HEK293T (cell line): ENCODE results near the gene POFUT1.

ENCODE experiments used
- ARNT ChIP-seq: fragments of 450-650 bp; IDR thresholded peaks from 2 replicates; pipeline ENCODE4 v1.6.1; 2017; ENCODE audit warnings: mild to moderate bottlenecking
- BHLHE40 ChIP-seq: fragments of 450-650 bp; IDR thresholded peaks from 2 replicates; pipeline ENCODE4 v1.6.1; 2016; ENCODE audit warnings: mild to moderate bottlenecking, moderate library complexity, borderline replicate concordance
- CTBP1 ChIP-seq: fragments of 450-650 bp; IDR thresholded peaks from 2 replicates; pipeline ENCODE4 v1.6.1; 2016; ENCODE audit warnings: borderline replicate concordance
- ELF4 ChIP-seq: fragments of 450-650 bp; IDR thresholded peaks from 2 replicates; pipeline ENCODE4 v1.6.1; 2017; ENCODE audit warnings: antibody characterized with exemption
- FOXA1 ChIP-seq: fragments of 450-650 bp; IDR thresholded peaks from 2 replicates; pipeline ENCODE4 v1.6.1; 2016; ENCODE audit warnings: mild to moderate bottlenecking
- FOXK2 ChIP-seq: fragments of 450-650 bp; IDR thresholded peaks from 2 replicates; pipeline ENCODE4 v1.6.1; 2016; ENCODE audit warnings: mild to moderate bottlenecking
- FOXM1 ChIP-seq: fragments of 450-650 bp; IDR thresholded peaks from 2 replicates; pipeline ENCODE4 v1.6.1; 2017; ENCODE audit warnings: mild to moderate bottlenecking, borderline replicate concordance
- HDGF ChIP-seq: fragments of 450-650 bp; IDR thresholded peaks from 2 replicates; pipeline ENCODE4 v1.6.1; 2017; ENCODE audit warnings: antibody characterized with exemption, borderline replicate concordance
- LEF1 ChIP-seq: fragments of 450-650 bp; IDR thresholded peaks from 2 replicates; pipeline ENCODE4 v1.6.1; 2017; ENCODE audit warnings: mild to moderate bottlenecking, borderline replicate concordance
- NFRKB ChIP-seq: fragments of 450-650 bp; IDR thresholded peaks from 2 replicates; pipeline ENCODE4 v1.6.1; 2016; ENCODE audit warnings: mild to moderate bottlenecking, moderate library complexity
- SP1 ChIP-seq: fragments of 450-650 bp; IDR thresholded peaks from 2 replicates; pipeline ENCODE4 v1.6.1; 2017
- SUZ12 ChIP-seq: fragments of 450-650 bp; IDR thresholded peaks from 2 replicates; pipeline ENCODE4 v1.6.1; 2016; ENCODE audit warnings: mild to moderate bottlenecking
- ZNF384 ChIP-seq: fragments of 450-650 bp; IDR thresholded peaks from 2 replicates; pipeline ENCODE4 v1.6.1; 2016
- TF ChIP-seq, protein P1 (sequence below): fragments of 450-650 bp; IDR thresholded peaks from 2 replicates; pipeline ENCODE4 v1.6.1; 2016

DNA sequence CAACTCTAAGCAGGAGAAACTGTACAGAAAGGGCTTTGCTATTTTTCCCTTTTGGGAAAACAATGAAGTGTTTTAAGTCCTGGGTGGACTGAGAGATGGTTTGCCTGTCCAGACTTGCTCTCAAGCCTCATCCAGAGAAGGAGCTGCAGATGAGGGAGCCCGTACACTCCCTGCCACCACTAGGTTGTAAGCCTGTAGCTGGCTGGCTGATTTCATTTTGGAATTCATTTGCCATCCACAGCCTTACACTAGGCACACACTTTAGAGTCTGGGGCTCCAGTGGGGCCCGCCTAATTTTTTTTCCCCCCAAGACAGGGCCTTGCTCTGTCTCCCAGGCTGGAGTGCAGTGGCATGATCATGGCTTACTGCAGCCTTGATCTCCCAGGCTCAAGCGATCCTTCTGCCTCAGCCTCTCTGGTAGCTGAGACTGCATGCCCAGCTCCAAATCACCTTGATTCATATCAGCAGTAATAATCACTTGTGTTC, 28.4 kb downstream of the POFUT1 start:
- no peak for TF ChIP-seq HDGF
- TF ChIP-seq LEF1, result no peak
- no peak for TF ChIP-seq BHLHE40
- TF ChIP-seq FOXK2, result no peak
- TF ChIP-seq SUZ12, result no peak
- no peak for TF ChIP-seq SP1
- no peak for TF ChIP-seq ARNT
- TF ChIP-seq NFRKB, result no peak
- TF ChIP-seq, protein P1, sequence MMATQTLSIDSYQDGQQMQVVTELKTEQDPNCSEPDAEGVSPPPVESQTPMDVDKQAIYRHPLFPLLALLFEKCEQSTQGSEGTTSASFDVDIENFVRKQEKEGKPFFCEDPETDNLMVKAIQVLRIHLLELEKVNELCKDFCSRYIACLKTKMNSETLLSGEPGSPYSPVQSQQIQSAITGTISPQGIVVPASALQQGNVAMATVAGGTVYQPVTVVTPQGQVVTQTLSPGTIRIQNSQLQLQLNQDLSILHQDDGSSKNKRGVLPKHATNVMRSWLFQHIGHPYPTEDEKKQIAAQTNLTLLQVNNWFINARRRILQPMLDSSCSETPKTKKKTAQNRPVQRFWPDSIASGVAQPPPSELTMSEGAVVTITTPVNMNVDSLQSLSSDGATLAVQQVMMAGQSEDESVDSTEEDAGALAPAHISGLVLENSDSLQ, result no peak
- TF ChIP-seq FOXA1, result no peak
- no peak for TF ChIP-seq FOXM1
- TF ChIP-seq ELF4, result no peak
- no peak for TF ChIP-seq CTBP1
- TF ChIP-seq ZNF384, result no peak
